K562 (cell line): ENCODE results near the gene SEC16A. TPM values are rescaled to one million over a fixed set of nuclear protein-coding genes. Genes with fewer than 3 reads are reported as not detected.

ENCODE experiments used
- ATAC-seq: fragments of 200-7000 bp; cut with Tn5 transposase; 3 replicates; pipeline ENCODE4 v1.9.1; 2020; ENCODE audit warnings: moderate library complexity
- BruUV-seq: library from RNA; stranded (reverse); fragments of 400-500 nt; replicated peaks from 2 replicates; lab custom pipeline; 2021; lab: Mats Ljungman, UMichigan
- CTCF ChIA-PET: fragments of 300-600 bp; formaldehyde crosslinking; extraction: SDS; loops from one replicate; lab custom pipeline; 2021; ENCODE audit warnings: low intra/inter-chr PET ratio; lab: Yijun Ruan, JAX
- POLR2A ChIA-PET: fragments of 300-600, 350-650 bp; sonication (Branson Sonifier 250); formaldehyde crosslinking; extraction: SDS; loops from one replicate; lab custom pipeline; 2021; ENCODE audit warnings: antibody characterized with exemption, inconsistent platforms; lab: Yijun Ruan, JAX
- DNase-seq, 4 experiments: peaks; one replicate each; pipeline versions ENCODE4 v3.0.0 to v3.0.0-alpha.2; 2011 to 2018; ENCODE audit warnings: low spot score in 3 of 4, mixed read lengths in 3 of 4; ENCODE audit errors: extremely low read depth in 1 of 4
- FAIRE-seq: peaks from 2 replicates; lab custom pipeline; 2011; peaks lifted over from hg19 to GRCh38; lab: Jason Lieb, UNC
- H2AFZ ChIP-seq: 2 replicates; pipeline ENCODE4 v1.6.0; 2011; ENCODE audit warnings: low read depth, low read length, control low read depth, inconsistent platforms
- H3K27ac ChIP-seq: fragments of 200-600 bp; 3 replicates; pipeline ENCODE4 v1.8.0; 2011; ENCODE audit warnings: low read depth, mild to moderate bottlenecking, control low read depth, inconsistent platforms, low read length, moderate library complexity, mixed read lengths; ENCODE audit errors: extremely low read depth
- H3K27me3 ChIP-seq, 2 experiments: fragments of 300-600 bp in 1 of 2; 2 replicates in 1 of 2; 3 replicates in 1 of 2; pipeline versions ENCODE4 v1.6.0 to v1.8.0; 2011; ENCODE audit warnings: inconsistent platforms in 2 of 2, low read length in 2 of 2, mild to moderate bottlenecking in 1 of 2, mixed read lengths in 1 of 2, moderate library complexity in 1 of 2; ENCODE audit not compliant: control insufficient read depth in 2 of 2, insufficient read depth in 2 of 2
- H3K36me3 ChIP-seq: fragments of 300-600 bp; 3 replicates; pipeline ENCODE4 v1.8.0; 2011; ENCODE audit warnings: mild to moderate bottlenecking, low read length, inconsistent platforms; ENCODE audit not compliant: control insufficient read depth, insufficient read depth
- H3K4me1 ChIP-seq, 2 experiments: fragments of 200-600 bp in 1 of 2; replicated peaks in 1 of 2; 2 replicates in 1 of 2; 3 replicates in 1 of 2; pipeline versions ENCODE4 v1.5.1 to v1.8.0; 2011; ENCODE audit warnings: inconsistent platforms in 2 of 2, low read length in 2 of 2, mild to moderate bottlenecking in 1 of 2, mixed read lengths in 1 of 2, moderate library complexity in 1 of 2; ENCODE audit not compliant: control insufficient read depth in 2 of 2, insufficient read depth in 2 of 2
- H3K4me2 ChIP-seq: 2 replicates; pipeline ENCODE4 v1.6.1; 2011; ENCODE audit warnings: low read length, control low read depth, inconsistent platforms, mixed read lengths; ENCODE audit not compliant: insufficient read depth
- H3K4me3 ChIP-seq: fragments of 200-600 bp; sonication (generic), shearing (Covaris generic); 2 replicates; pipeline ENCODE4 v1.5.1; 2016; ENCODE audit warnings: control low read depth, inconsistent platforms
- H3K79me2 ChIP-seq: fragments of 200-600 bp; 3 replicates; pipeline ENCODE4 v1.8.0; 2011; ENCODE audit warnings: low read length, inconsistent platforms; ENCODE audit not compliant: control insufficient read depth, insufficient read depth
- H3K9ac ChIP-seq, 2 experiments: 2 replicates each; pipeline versions ENCODE4 v1.6.0 to v1.6.1; 2011; ENCODE audit warnings: low read depth in 2 of 2, low read length in 2 of 2, control low read depth in 1 of 2, inconsistent platforms in 1 of 2, mild to moderate bottlenecking in 1 of 2, mixed read lengths in 1 of 2; ENCODE audit not compliant: insufficient read depth in 1 of 2
- H3K9me1 ChIP-seq: one replicate; pipeline ENCODE4 v1.6.0; 2011; ENCODE audit warnings: inconsistent platforms, mild to moderate bottlenecking, low read length, moderate library complexity; ENCODE audit not compliant: control insufficient read depth, insufficient read depth
- H3K9me3 ChIP-seq: replicated peaks from 2 replicates; pipeline ENCODE4 v1.5.1; 2011; ENCODE audit warnings: low read depth, low read length, inconsistent platforms; ENCODE audit not compliant: control insufficient read depth, insufficient read depth
- H4K20me1 ChIP-seq: replicated peaks from 2 replicates; pipeline ENCODE4 v1.6.1; 2011; ENCODE audit warnings: low read length, inconsistent platforms, mixed read lengths; ENCODE audit not compliant: control insufficient read depth, insufficient read depth
- BDP1 ChIP-seq: IDR thresholded peaks from 3 replicates; pipeline ENCODE4 v1.6.1; 2011; ENCODE audit not compliant: insufficient read length, insufficient read depth
- CREBBP ChIP-seq: IDR thresholded peaks from one replicate; pipeline ENCODE4 v1.6.1; 2012; ENCODE audit warnings: low read depth, mild to moderate bottlenecking, control low read depth, inconsistent platforms, low read length
- ELF1 ChIP-seq: fragments of 200-800 bp; sonication (Bioruptor generic); IDR thresholded peaks from 2 replicates; pipeline ENCODE4 v1.6.1; 2016; ENCODE audit warnings: missing genetic modification characterization, missing compliant biosample characterization
- ESRRB ChIP-seq: fragments of 250-450 bp; sonication (Bioruptor Pico); IDR thresholded peaks from 2 replicates; pipeline ENCODE4 v1.5.0; 2020; ENCODE audit warnings: mild to moderate bottlenecking, moderate library complexity, borderline replicate concordance
- GABPB1 ChIP-seq: sonication (generic); formaldehyde crosslinking; IDR thresholded peaks from 2 replicates; pipeline ENCODE4 v1.8.0; 2022; ENCODE audit warnings: mild to moderate bottlenecking, missing genetic modification reagents
- KAT7 ChIP-seq: sonication (generic); formaldehyde crosslinking; IDR thresholded peaks from 2 replicates; pipeline ENCODE4 v1.8.0; 2022; ENCODE audit warnings: missing genetic modification reagents, mild to moderate bottlenecking, borderline replicate concordance
- KLF13 ChIP-seq: fragments of 450-650 bp; IDR thresholded peaks from 2 replicates; pipeline ENCODE4 v1.6.1; 2016; ENCODE audit warnings: missing genetic modification characterization, low read depth, mild to moderate bottlenecking, missing compliant biosample characterization, moderate library complexity, borderline replicate concordance
- L3MBTL2 ChIP-seq: fragments of 450-650 bp; IDR thresholded peaks from 2 replicates; pipeline ENCODE4 v1.6.1; 2016; ENCODE audit warnings: mild to moderate bottlenecking, moderate library complexity
- NRF1 ChIP-seq, 2 experiments: fragments of 450-650 bp; IDR thresholded peaks in 1 of 2; conservative IDR thresholded peaks in 1 of 2; 2 replicates each; pipeline ENCODE4 v1.6.1; 2014; ENCODE audit warnings: mild to moderate bottlenecking in 2 of 2
- RBM17 ChIP-seq: fragments of 200-400 bp; formaldehyde crosslinking; IDR thresholded peaks from 2 replicates; pipeline ENCODE4 v1.6.1; 2017; ENCODE audit warnings: low read depth, mild to moderate bottlenecking, low read length, borderline replicate concordance
- SMAD1 ChIP-seq: fragments of 150-350 bp; IDR thresholded peaks from 2 replicates; pipeline ENCODE4 v1.6.1; 2014; ENCODE audit warnings: low read length, low read depth; ENCODE audit not compliant: partially characterized antibody
- ZFP30 ChIP-seq: fragments of 250-450 bp; sonication (Bioruptor Pico); IDR thresholded peaks from 2 replicates; pipeline ENCODE4 v1.8.0; 2022; ENCODE audit warnings: moderate library complexity, mild to moderate bottlenecking, inconsistent platforms, borderline replicate concordance
- ZNF444 ChIP-seq: fragments of 250-450 bp; sonication (Bioruptor Pico); IDR thresholded peaks from 2 replicates; pipeline ENCODE4 v1.4.0; 2020; ENCODE audit warnings: mild to moderate bottlenecking, moderate library complexity
- WGBS: fragments of 100-300 bp; shearing (Covaris generic); methylation state at CpG from one replicate; pipeline ENCODE4 v1.1.6; 2016; ENCODE audit warnings: low coverage, mixed read lengths; ENCODE audit not compliant: insufficient coverage; ENCODE audit errors: missing lambda C conversion rate; 5-methylcytosine and 5-hydroxymethylcytosine counted together
- in situ Hi-C: fragments of 300-500 bp; cut with MboI; formaldehyde crosslinking; loops from 4 replicates; pipeline ENCODE4 v1.15.0; 2018; ENCODE audit warnings: inconsistent platforms, mixed read lengths
- intact Hi-C: fragments of 100-400 bp; cut with micrococcal nuclease; formaldehyde crosslinking; loops from 2 replicates; pipeline ENCODE4 v1.14.2; 2022
- polyA plus RNA-seq, 8 experiments: library from polyadenylated mRNA; depleted of rRNA in 4 of 8; stranded (reverse) in 5 of 8; unstranded in 3 of 8; fragments of >200 nt; fragmentation: Nextera tagmentation in 2 of 8; fragmentation: Illumina TruSeq in 1 of 8; extraction: Ambion mirVana in 2 of 8; extraction: Trizol in 1 of 8; gene quantifications; 2 replicates each; pipeline versions ENCODE4 v1.2.1 to v1.2.3, GENCODE V29; 2011 to 2014; ENCODE audit warnings: inconsistent platforms in 1 of 8, missing spikeins in 1 of 8
- total RNA-seq, 7 experiments: library from RNA; depleted of rRNA in 6 of 7; stranded (reverse); fragments of >200 nt in 6 of 7; fragmentation: Illumina TruSeq in 2 of 7; extraction: Trizol in 2 of 7; gene quantifications; 2 replicates each; pipeline versions ENCODE4 v1.2.1 to v1.2.3, GENCODE V29; 2011 to 2021; ENCODE audit warnings: low replicate concordance in 1 of 7
- TF ChIP-seq, protein P1 (sequence below): fragments of 450-650 bp; conservative IDR thresholded peaks from 2 replicates; pipeline ENCODE4 v1.6.1; 2016; ENCODE audit warnings: missing genetic modification characterization, low read depth, mild to moderate bottlenecking, missing compliant biosample characterization, moderate library complexity
- TF ChIP-seq, protein P2 (sequence below): fragments of 450-650 bp; IDR thresholded peaks from 2 replicates; pipeline ENCODE4 v1.7.1; 2018; ENCODE audit warnings: mild to moderate bottlenecking, low read depth; ENCODE audit not compliant: partially characterized antibody
- TF ChIP-seq, protein P3 (sequence below): fragments of 250-450 bp; sonication (Bioruptor Pico); IDR thresholded peaks from 2 replicates; pipeline ENCODE4 v1.8.0; 2021; ENCODE audit warnings: moderate library complexity, mild to moderate bottlenecking, inconsistent platforms

The SEC16A gene
- total and polyA plus RNA-seq, 9 of the 15 experiments (the other 6 are each of a cell fraction or from before 2014, with no cell fraction given), result 8.3 to 62.8 (median 14.0) TPM

DNA sequence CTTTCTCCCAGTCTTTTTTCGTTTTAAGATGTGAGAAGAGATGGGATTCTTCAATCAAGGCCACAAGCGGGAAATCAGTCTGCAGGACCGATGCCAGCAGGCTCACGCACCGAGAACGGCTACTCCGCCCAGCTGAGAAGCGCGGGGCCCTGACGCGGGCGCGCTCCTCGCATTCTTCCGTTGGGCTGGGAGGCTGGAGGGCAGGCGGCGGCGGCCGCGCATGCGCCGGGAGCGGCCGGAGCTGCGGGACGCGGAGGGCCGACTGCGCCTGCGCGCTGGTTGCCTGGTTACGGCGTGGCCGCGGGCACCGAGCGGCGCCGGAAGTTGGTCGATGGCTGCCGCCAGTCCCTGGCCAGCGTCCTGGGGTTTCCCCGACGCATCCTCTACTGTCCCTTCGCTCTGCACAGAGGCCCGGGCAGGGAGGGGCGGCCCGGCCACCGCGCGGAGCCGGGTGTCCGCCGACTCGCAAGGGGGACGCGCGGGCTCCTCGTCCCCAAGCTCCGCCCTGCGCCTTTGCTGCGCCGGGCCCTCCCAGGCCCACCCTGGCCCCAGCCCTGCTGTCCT is 831 bp upstream of the SEC16A start:
- CTCF ChIA-PET, result interaction anchor here (7.1 kb wide), 1 partner anchor 147 kb away, joined by 154 read pairs; no protein-coding TSS in a partner anchor
- Histone ChIP-seq H3K9ac (peak overlapping the region; percentile 88 to 98), H3K4me3 (peak overlapping the region; percentile 63), H3K9me1 (no peaks in the 10 kb centered on the region), H3K9me3 (no peaks in the 10 kb centered on the region), H3K79me2 (peaks cover 40% of the 10 kb centered on the region), H3K4me1 (peaks cover 19 to 38% of the 10 kb centered on the region in 2 experiments), H3K27ac (peak overlapping the region; percentile 100), H3K36me3 (peaks cover 18% of the 10 kb centered on the region; the same call in 2 of the 3 replicates), H3K4me2 (peak overlapping the region; percentile 94), H3K27me3 (peaks cover 0 to 15% of the 10 kb centered on the region in 2 experiments; a peak in 2 of 5 replicates), H4K20me1 (peaks cover 29% of the 10 kb centered on the region), H2AFZ (peak overlapping the region; percentile 100)
- in situ Hi-C loops (no loop called here), intact Hi-C loops (no loop called here)
- under 1% methylated on average over 38 of the region's 63 CpGs for WGBS
- ATAC-seq, result peak; percentile 81
- POLR2A ChIA-PET, result interaction anchor here (0.5 to 1.0 kb wide), 7 partner anchors 9 to 358 kb away, joined by 3 to 5 read pairs (median 3); partner anchors contain the start of gene AJM1
- FAIRE-seq, result no peak
- TSS peak; percentile 91 for BruUV-seq
- DNase-seq, result peak; percentile 93 to 96 (median 95)
- TF ChIP-seq L3MBTL2, result peak; percentile 96
- no peak for TF ChIP-seq RBM17
- no peak for TF ChIP-seq CREBBP
- TF ChIP-seq, protein P1, sequence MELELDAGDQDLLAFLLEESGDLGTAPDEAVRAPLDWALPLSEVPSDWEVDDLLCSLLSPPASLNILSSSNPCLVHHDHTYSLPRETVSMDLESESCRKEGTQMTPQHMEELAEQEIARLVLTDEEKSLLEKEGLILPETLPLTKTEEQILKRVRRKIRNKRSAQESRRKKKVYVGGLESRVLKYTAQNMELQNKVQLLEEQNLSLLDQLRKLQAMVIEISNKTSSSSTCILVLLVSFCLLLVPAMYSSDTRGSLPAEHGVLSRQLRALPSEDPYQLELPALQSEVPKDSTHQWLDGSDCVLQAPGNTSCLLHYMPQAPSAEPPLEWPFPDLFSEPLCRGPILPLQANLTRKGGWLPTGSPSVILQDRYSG (tag), result no peak
- TF ChIP-seq, protein P2, sequence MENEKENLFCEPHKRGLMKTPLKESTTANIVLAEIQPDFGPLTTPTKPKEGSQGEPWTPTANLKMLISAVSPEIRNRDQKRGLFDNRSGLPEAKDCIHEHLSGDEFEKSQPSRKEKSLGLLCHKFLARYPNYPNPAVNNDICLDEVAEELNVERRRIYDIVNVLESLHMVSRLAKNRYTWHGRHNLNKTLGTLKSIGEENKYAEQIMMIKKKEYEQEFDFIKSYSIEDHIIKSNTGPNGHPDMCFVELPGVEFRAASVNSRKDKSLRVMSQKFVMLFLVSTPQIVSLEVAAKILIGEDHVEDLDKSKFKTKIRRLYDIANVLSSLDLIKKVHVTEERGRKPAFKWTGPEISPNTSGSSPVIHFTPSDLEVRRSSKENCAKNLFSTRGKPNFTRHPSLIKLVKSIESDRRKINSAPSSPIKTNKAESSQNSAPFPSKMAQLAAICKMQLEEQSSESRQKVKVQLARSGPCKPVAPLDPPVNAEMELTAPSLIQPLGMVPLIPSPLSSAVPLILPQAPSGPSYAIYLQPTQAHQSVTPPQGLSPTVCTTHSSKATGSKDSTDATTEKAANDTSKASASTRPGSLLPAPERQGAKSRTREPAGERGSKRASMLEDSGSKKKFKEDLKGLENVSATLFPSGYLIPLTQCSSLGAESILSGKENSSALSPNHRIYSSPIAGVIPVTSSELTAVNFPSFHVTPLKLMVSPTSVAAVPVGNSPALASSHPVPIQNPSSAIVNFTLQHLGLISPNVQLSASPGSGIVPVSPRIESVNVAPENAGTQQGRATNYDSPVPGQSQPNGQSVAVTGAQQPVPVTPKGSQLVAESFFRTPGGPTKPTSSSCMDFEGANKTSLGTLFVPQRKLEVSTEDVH, result no peak
- TF ChIP-seq, protein P3, sequence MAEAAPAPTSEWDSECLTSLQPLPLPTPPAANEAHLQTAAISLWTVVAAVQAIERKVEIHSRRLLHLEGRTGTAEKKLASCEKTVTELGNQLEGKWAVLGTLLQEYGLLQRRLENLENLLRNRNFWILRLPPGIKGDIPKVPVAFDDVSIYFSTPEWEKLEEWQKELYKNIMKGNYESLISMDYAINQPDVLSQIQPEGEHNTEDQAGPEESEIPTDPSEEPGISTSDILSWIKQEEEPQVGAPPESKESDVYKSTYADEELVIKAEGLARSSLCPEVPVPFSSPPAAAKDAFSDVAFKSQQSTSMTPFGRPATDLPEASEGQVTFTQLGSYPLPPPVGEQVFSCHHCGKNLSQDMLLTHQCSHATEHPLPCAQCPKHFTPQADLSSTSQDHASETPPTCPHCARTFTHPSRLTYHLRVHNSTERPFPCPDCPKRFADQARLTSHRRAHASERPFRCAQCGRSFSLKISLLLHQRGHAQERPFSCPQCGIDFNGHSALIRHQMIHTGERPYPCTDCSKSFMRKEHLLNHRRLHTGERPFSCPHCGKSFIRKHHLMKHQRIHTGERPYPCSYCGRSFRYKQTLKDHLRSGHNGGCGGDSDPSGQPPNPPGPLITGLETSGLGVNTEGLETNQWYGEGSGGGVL (CRISPR knock-in tag), result no peak
- no peak for TF ChIP-seq ZFP30 (CRISPR knock-in tag)
- TF ChIP-seq KLF13 (tag), result no peak
- TF ChIP-seq ESRRB (CRISPR knock-in tag), result no peak
- TF ChIP-seq GABPB1 (CRISPR knock-in tag), result peak; percentile 78; the same call in 1 of the 2 replicates
- TF ChIP-seq SMAD1, result no peak
- TF ChIP-seq KAT7 (CRISPR knock-in tag), result 0 out of 2 replicates have a peak, but pooled peaks have one; percentile 50
- TF ChIP-seq BDP1, result no peak
- no peak for TF ChIP-seq ZNF444 (CRISPR knock-in tag)
- TF ChIP-seq ELF1 (tag), result peak; percentile 67; the same call in 1 of the 2 replicates
- peak; percentile 98 for TF ChIP-seq NRF1 (conservative IDR thresholded peaks at IDR 0.05 in 1 of 2, IDR thresholded peaks at IDR 0.05 in 1 of 2)
